DOHH2 (cell line): ENCODE results near the gene LCP2.

Source experiments
- H3F3A ChIP-seq: fragments of 200-600 bp; sonication (generic), shearing (Covaris generic); 2 replicates; pipeline ENCODE4 v1.6.0; 2016; ENCODE audit warnings: antibody characterized with exemption, mild to moderate bottlenecking; ENCODE audit not compliant: control insufficient read depth, insufficient read depth
- H3K27ac ChIP-seq: fragments of 200-600 bp; sonication (generic); 2 replicates; pipeline ENCODE4 v1.5.1; 2014; ENCODE audit warnings: low read depth, mild to moderate bottlenecking, low read length, moderate library complexity
- H3K27me3 ChIP-seq: fragments of 200-600 bp; sonication (generic); 2 replicates; pipeline ENCODE4 v1.6.1; 2014; ENCODE audit warnings: mild to moderate bottlenecking, low read length, mixed read lengths; ENCODE audit not compliant: control insufficient read depth
- H3K36me3 ChIP-seq: fragments of 200-600 bp; sonication (generic); 2 replicates; pipeline ENCODE4 v1.6.1; 2014; ENCODE audit warnings: mild to moderate bottlenecking, low read length, moderate library complexity, mixed read lengths; ENCODE audit not compliant: control insufficient read depth
- H3K4me1 ChIP-seq: fragments of 200-600 bp; sonication (generic); 2 replicates; pipeline ENCODE4 v1.6.1; 2014; ENCODE audit warnings: mild to moderate bottlenecking, low read length, mixed read lengths; ENCODE audit not compliant: control insufficient read depth
- H3K4me2 ChIP-seq: fragments of 200-600 bp; sonication (generic); 2 replicates; pipeline ENCODE4 v1.6.0; 2014; ENCODE audit warnings: mild to moderate bottlenecking, low read length, moderate library complexity
- H3K4me3 ChIP-seq: fragments of 200-600 bp; sonication (generic); 2 replicates; pipeline ENCODE4 v1.5.1; 2014; ENCODE audit warnings: mild to moderate bottlenecking, low read length, mixed read lengths
- H3K79me2 ChIP-seq: fragments of 200-600 bp; sonication (generic); 2 replicates; pipeline ENCODE4 v1.6.1; 2014; ENCODE audit warnings: mild to moderate bottlenecking, low read length, mixed read lengths; ENCODE audit not compliant: control insufficient read depth
- H3K9me2 ChIP-seq: fragments of 200-600 bp; sonication (generic); replicated peaks from 2 replicates; pipeline ENCODE4 v1.6.1; 2014; ENCODE audit warnings: mild to moderate bottlenecking, low read length, mixed read lengths; ENCODE audit not compliant: control insufficient read depth
- H3K9me3 ChIP-seq: fragments of 200-600 bp; sonication (generic); 2 replicates; pipeline ENCODE4 v1.6.1; 2014; ENCODE audit warnings: antibody characterized with exemption, low read length, mixed read lengths; ENCODE audit not compliant: control insufficient read depth, insufficient read depth
- H4K20me1 ChIP-seq: fragments of 200-600 bp; sonication (generic); 2 replicates; pipeline ENCODE4 v1.6.0; 2014; ENCODE audit warnings: low read depth, mild to moderate bottlenecking, antibody characterized with exemption, low read length, moderate library complexity; ENCODE audit not compliant: control insufficient read depth, insufficient read depth
- EZH2phosphoT487 ChIP-seq: fragments of 200-600 bp; sonication (generic); IDR thresholded peaks from 2 replicates; pipeline ENCODE4 v1.6.1; 2017; ENCODE audit warnings: borderline replicate concordance, mild to moderate bottlenecking, antibody characterized with exemption, low read length, moderate library complexity, mixed read lengths
- TF ChIP-seq, protein P1 (sequence below): fragments of 200-600 bp; sonication (generic); IDR thresholded peaks from one replicate; pipeline ENCODE4 v1.5.1; 2014; ENCODE audit warnings: antibody characterized with exemption, mild to moderate bottlenecking, low read depth, low read length; ENCODE audit not compliant: poor library complexity, severe bottlenecking

The LCP2 gene

DNA sequence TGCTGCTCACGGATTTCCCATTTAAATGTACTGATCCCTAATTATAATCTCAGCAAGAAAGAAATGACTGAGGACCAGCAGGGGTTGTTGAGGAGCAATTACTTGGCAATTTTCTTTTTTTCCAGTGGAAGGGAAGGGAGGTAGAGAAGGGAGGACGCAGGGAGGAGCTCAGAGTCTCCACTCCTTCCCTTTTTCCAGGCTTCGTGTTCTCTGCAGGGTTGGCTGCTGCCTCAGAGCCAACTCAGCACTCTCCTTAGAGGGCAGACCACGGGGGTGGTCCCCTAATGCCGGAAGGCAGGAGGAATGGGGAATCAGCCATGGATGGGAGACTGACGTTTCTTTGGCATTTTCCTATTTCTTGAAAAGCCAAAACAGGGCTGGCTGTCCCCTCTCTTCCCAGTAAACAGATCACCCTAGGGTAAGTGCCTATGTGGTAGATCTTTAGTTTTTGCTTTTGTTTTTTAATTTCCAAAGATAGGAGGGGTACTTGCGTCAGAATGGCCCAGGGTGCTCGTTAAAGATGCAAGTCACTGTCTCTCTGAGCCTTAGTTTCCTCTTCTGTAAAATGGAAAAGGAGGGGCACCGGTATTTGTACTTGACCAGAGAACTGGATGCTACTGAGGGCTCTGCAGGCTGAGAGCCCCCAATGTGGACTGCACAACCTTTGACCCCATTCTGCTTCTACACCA, 39.6 kb upstream of the LCP2 start:
- Histone ChIP-seq H3K4me1 (peaks cover 6% of the 10 kb centered on the region), H3K4me2 (no peak overlapping the region), H3K9me3 (peaks cover 3% of the 10 kb centered on the region; the same call in 1 of the 2 replicates), H3K9me2 (no peaks in the 10 kb centered on the region), H3F3A (no peaks in the 10 kb centered on the region), H4K20me1 (no peaks in the 10 kb centered on the region), H3K36me3 (no peaks in the 10 kb centered on the region), H3K27ac (no peak overlapping the region), H3K27me3 (peaks cover 4% of the 10 kb centered on the region), H3K79me2 (no peaks in the 10 kb centered on the region), H3K4me3 (no peak overlapping the region)
- TF ChIP-seq, protein P1, sequence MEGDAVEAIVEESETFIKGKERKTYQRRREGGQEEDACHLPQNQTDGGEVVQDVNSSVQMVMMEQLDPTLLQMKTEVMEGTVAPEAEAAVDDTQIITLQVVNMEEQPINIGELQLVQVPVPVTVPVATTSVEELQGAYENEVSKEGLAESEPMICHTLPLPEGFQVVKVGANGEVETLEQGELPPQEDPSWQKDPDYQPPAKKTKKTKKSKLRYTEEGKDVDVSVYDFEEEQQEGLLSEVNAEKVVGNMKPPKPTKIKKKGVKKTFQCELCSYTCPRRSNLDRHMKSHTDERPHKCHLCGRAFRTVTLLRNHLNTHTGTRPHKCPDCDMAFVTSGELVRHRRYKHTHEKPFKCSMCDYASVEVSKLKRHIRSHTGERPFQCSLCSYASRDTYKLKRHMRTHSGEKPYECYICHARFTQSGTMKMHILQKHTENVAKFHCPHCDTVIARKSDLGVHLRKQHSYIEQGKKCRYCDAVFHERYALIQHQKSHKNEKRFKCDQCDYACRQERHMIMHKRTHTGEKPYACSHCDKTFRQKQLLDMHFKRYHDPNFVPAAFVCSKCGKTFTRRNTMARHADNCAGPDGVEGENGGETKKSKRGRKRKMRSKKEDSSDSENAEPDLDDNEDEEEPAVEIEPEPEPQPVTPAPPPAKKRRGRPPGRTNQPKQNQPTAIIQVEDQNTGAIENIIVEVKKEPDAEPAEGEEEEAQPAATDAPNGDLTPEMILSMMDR, result no peak
- TF ChIP-seq EZH2phosphoT487, result no peak

DNA sequence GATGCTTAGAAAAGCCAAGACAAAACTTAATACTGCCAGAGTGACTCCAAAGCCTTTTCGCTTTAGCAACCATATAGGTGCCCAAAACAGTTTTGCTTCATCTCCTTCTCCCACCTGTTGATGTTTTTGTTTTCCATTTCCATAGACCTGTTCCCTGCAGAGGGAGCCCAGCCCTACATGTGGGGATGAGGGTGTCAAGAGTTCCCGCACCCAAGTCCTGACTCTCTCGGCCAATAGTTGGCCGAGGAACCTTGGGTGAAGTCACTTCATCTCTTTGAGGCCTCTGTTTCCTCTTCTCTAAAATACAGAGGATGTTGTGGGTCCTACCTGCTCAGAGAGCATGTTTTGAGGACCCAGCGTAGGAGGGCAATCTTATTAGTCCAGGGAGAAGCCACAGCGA, 38.5 kb upstream of the LCP2 start:
- Histone ChIP-seq H3K4me1 (peaks cover 11% of the 10 kb centered on the region), H3K4me2 (no peak overlapping the region), H3K27me3 (peaks cover 4% of the 10 kb centered on the region), H3K9me2 (no peaks in the 10 kb centered on the region), H4K20me1 (no peaks in the 10 kb centered on the region), H3F3A (no peaks in the 10 kb centered on the region), H3K27ac (no peak overlapping the region), H3K79me2 (no peaks in the 10 kb centered on the region), H3K36me3 (no peaks in the 10 kb centered on the region), H3K9me3 (no peaks in the 10 kb centered on the region), H3K4me3 (no peak overlapping the region)
- TF ChIP-seq, protein P1, result no peak
- no peak for TF ChIP-seq EZH2phosphoT487

DNA sequence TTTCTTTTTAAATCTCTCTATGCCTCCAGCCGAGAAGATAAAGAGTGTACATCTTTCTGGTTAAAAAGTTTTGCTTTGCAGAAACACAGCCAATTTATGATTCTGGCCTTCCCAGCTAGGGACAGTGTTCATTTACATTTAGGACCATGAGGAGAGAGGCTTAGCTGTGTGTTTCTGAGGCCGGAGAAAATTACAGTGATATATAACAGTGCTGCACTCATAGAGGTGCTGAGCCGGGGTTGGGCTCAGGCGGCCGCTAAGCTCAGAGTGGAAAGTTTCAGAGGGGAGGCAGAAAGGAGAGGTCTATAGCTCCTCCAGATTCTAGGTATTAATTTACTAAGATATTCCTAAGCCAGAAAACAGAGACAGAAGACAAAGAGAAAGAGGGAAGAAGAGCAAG, 37.0 kb upstream of the LCP2 start:
- no peak overlapping the region for H3K4me3 ChIP-seq
- TF ChIP-seq, protein P1, result no peak
- no peak for TF ChIP-seq EZH2phosphoT487
- H3K36me3 ChIP-seq, result no peaks in the 10 kb centered on the region
- no peak overlapping the region for H3K4me2 ChIP-seq
- no peak overlapping the region for H3K27ac ChIP-seq
- no peaks in the 10 kb centered on the region for H3F3A ChIP-seq
- peaks cover 4% of the 10 kb centered on the region for H3K27me3 ChIP-seq
- no peaks in the 10 kb centered on the region for H3K9me3 ChIP-seq
- no peaks in the 10 kb centered on the region for H3K9me2 ChIP-seq
- H3K79me2 ChIP-seq, result no peaks in the 10 kb centered on the region
- no peaks in the 10 kb centered on the region for H4K20me1 ChIP-seq
- peaks cover 19% of the 10 kb centered on the region for H3K4me1 ChIP-seq
